H9 (cell line): Measurements from ENCODE around the gene CDK6. TPM values are rescaled to one million over a fixed set of nuclear protein-coding genes. Genes with fewer than 3 reads are reported as not detected.

Source experiments
- DNase-seq: peaks from one replicate; pipeline ENCODE4 v3.0.0-alpha.2; 2017
- H2AFZ ChIP-seq: one replicate; pipeline ENCODE4 v1.6.1; 2013; ENCODE audit warnings: mild to moderate bottlenecking, low read length, control low read depth, moderate library complexity
- H2AK5ac ChIP-seq: 2 replicates; pipeline ENCODE4 v1.6.1; 2013; ENCODE audit warnings: low read length, control low read depth, mixed read lengths; ENCODE audit not compliant: insufficient read length
- H2BK120ac ChIP-seq: one replicate; pipeline ENCODE4 v1.6.1; 2013; ENCODE audit warnings: low read depth, mild to moderate bottlenecking, low read length, control low read depth, inconsistent platforms; ENCODE audit not compliant: poor library complexity, severe bottlenecking
- H2BK12ac ChIP-seq: 2 replicates; pipeline ENCODE4 v1.6.1; 2013; ENCODE audit warnings: low read length, control low read depth, mixed read lengths, low read depth; ENCODE audit not compliant: insufficient read length
- H2BK15ac ChIP-seq: 2 replicates; pipeline ENCODE4 v1.6.1; 2013; ENCODE audit warnings: low read depth, low read length, control low read depth
- H2BK20ac ChIP-seq: one replicate; pipeline ENCODE4 v1.6.1; 2013; ENCODE audit warnings: low read depth, mild to moderate bottlenecking, low read length, control low read depth, inconsistent platforms; ENCODE audit not compliant: poor library complexity, severe bottlenecking
- H2BK5ac ChIP-seq: 2 replicates; pipeline ENCODE4 v1.6.1; 2013; ENCODE audit warnings: low read length, control low read depth, mixed read lengths; ENCODE audit not compliant: insufficient read length
- H3K14ac ChIP-seq: 2 replicates; pipeline ENCODE4 v1.6.1; 2013; ENCODE audit warnings: low read length, control low read depth; ENCODE audit not compliant: insufficient read depth
- H3K18ac ChIP-seq: 2 replicates; pipeline ENCODE4 v1.6.1; 2013; ENCODE audit warnings: low read depth, mild to moderate bottlenecking, mixed read lengths, low read length, control low read depth; ENCODE audit not compliant: insufficient read length
- H3K23ac ChIP-seq: 2 replicates; pipeline ENCODE4 v1.6.1; 2013; ENCODE audit warnings: low read length, control low read depth, mixed read lengths, low read depth; ENCODE audit not compliant: insufficient read length
- H3K23me2 ChIP-seq: 2 replicates; pipeline ENCODE4 v1.6.1; 2013; ENCODE audit warnings: low read depth, mild to moderate bottlenecking, mixed read lengths, low read length, control low read depth; ENCODE audit not compliant: insufficient read length, poor library complexity, severe bottlenecking
- H3K27ac ChIP-seq: 2 replicates; pipeline ENCODE4 v1.5.1; 2013; ENCODE audit warnings: low read length, control low read depth, mixed read lengths, low read depth; ENCODE audit not compliant: insufficient read length
- H3K27me3 ChIP-seq: 2 replicates; pipeline ENCODE4 v1.6.1; 2013; ENCODE audit warnings: low read length, control low read depth, inconsistent platforms; ENCODE audit not compliant: insufficient read depth
- H3K4ac ChIP-seq: 2 replicates; pipeline ENCODE4 v1.6.1; 2013; ENCODE audit warnings: low read depth, mild to moderate bottlenecking, control low read depth, inconsistent platforms, low read length, moderate library complexity
- H3K4me1 ChIP-seq: 2 replicates; pipeline ENCODE4 v1.6.1; 2013; ENCODE audit warnings: low read length, control low read depth, inconsistent platforms; ENCODE audit not compliant: insufficient read depth
- H3K4me2 ChIP-seq: 2 replicates; pipeline ENCODE4 v1.6.1; 2013; ENCODE audit warnings: low read length, control low read depth, mixed read lengths; ENCODE audit not compliant: insufficient read length, insufficient read depth
- H3K56ac ChIP-seq: 2 replicates; pipeline ENCODE4 v1.6.1; 2013; ENCODE audit warnings: low read depth, mild to moderate bottlenecking, mixed read lengths, low read length, control low read depth; ENCODE audit not compliant: insufficient read length
- H3K79me1 ChIP-seq: 2 replicates; pipeline ENCODE4 v1.6.1; 2013; ENCODE audit warnings: low read depth, mild to moderate bottlenecking, moderate library complexity, low read length, control low read depth, inconsistent platforms; ENCODE audit not compliant: insufficient read depth, poor library complexity, severe bottlenecking
- H3K79me2 ChIP-seq: 2 replicates; pipeline ENCODE4 v1.6.1; 2013; ENCODE audit warnings: low read length, control low read depth, inconsistent platforms; ENCODE audit not compliant: insufficient read depth
- H3K9ac ChIP-seq: 2 replicates; pipeline ENCODE4 v1.6.1; 2013; ENCODE audit warnings: low read length, control low read depth, mixed read lengths; ENCODE audit not compliant: insufficient read length; ENCODE audit errors: extremely low read depth
- H3K9me3 ChIP-seq: one replicate; pipeline ENCODE4 v1.6.1; 2013; ENCODE audit warnings: low read depth, low read length, inconsistent platforms; ENCODE audit not compliant: control insufficient read depth
- H3T11ph ChIP-seq: one replicate; pipeline ENCODE4 v1.6.1; 2013; ENCODE audit warnings: mild to moderate bottlenecking, low read length, control low read depth, inconsistent platforms
- H4K20me1 ChIP-seq: one replicate; pipeline ENCODE4 v1.6.1; 2013; ENCODE audit not compliant: control insufficient read depth, insufficient read length, insufficient read depth
- H4K5ac ChIP-seq: 2 replicates; pipeline ENCODE4 v1.6.1; 2013; ENCODE audit warnings: low read depth, mild to moderate bottlenecking, mixed read lengths, low read length, control low read depth; ENCODE audit not compliant: insufficient read length
- H4K8ac ChIP-seq: replicated peaks from 2 replicates; pipeline ENCODE4 v1.6.1; 2013; ENCODE audit warnings: low read length, control low read depth, mixed read lengths, low read depth; ENCODE audit not compliant: insufficient read length
- H4K91ac ChIP-seq: 2 replicates; pipeline ENCODE4 v1.6.1; 2013; ENCODE audit warnings: low read depth, mild to moderate bottlenecking, moderate library complexity, mixed read lengths, low read length, control low read depth; ENCODE audit not compliant: insufficient read length
- H3K27ac Mint-ChIP-seq, 3 experiments: 2 replicates in 2 of 3; 3 replicates in 1 of 3; pipeline ENCODE4 v1.8.0; 2020 to 2021; ENCODE audit warnings: mixed read lengths in 3 of 3, mild to moderate bottlenecking in 1 of 3, moderate library complexity in 1 of 3
- H3K27me3 Mint-ChIP-seq: 2 replicates; pipeline ENCODE4 v1.8.0; 2021; ENCODE audit warnings: low read depth, mild to moderate bottlenecking, moderate library complexity, mixed read lengths
- H3K36me3 Mint-ChIP-seq, 3 experiments: 2 replicates in 2 of 3; 3 replicates in 1 of 3; pipeline ENCODE4 v1.8.0; 2020 to 2021; ENCODE audit warnings: low read depth in 3 of 3, mixed read lengths in 3 of 3; ENCODE audit not compliant: insufficient read depth in 1 of 3
- H3K4me1 Mint-ChIP-seq, 2 experiments: 2 replicates each; pipeline ENCODE4 v1.8.0; 2020; ENCODE audit warnings: mixed read lengths in 2 of 2
- H3K4me3 Mint-ChIP-seq, 2 experiments: 2 replicates in 1 of 2; 3 replicates in 1 of 2; pipeline ENCODE4 v1.8.0; 2020 to 2021; ENCODE audit warnings: mild to moderate bottlenecking in 2 of 2, mixed read lengths in 2 of 2, moderate library complexity in 1 of 2
- H3K9me3 Mint-ChIP-seq, 2 experiments: 2 replicates in 1 of 2; 3 replicates in 1 of 2; pipeline ENCODE4 v1.8.0; 2020; ENCODE audit warnings: mild to moderate bottlenecking in 2 of 2, mixed read lengths in 2 of 2, moderate library complexity in 1 of 2
- WGBS: extraction: QIAGEN DNeasy Blood & Tissue Kit; methylation state at CpG from one replicate; pipeline ENCODE4 v1.1.7; 2013; ENCODE audit warnings: missing lambda C conversion rate, low lambda C conversion rate, mixed read lengths; ENCODE audit not compliant: insufficient read length; ENCODE audit errors: extremely low coverage; 5-methylcytosine and 5-hydroxymethylcytosine counted together
- total RNA-seq: library from RNA; stranded (reverse); gene quantifications from 2 replicates; pipeline ENCODE4 v1.2.1, GENCODE V29; 2021
- TF ChIP-seq, protein P1 (sequence below): fragments of 200-600 bp; sonication (generic); conservative IDR thresholded peaks from 3 replicates; pipeline ENCODE4 v1.8.0; 2021; ENCODE audit warnings: antibody characterized with exemption, mild to moderate bottlenecking

CDK6 gene
- total RNA-seq, 1 experiment from 2014 or later: 30.0 TPM

GRCh38 chr7:92702535-92702934 lies 133.8 kb downstream of the CDK6 start:
- H3K14ac ChIP-seq: no peak overlapping the region
- no peak overlapping the region for H4K5ac ChIP-seq
- no peak overlapping the region for H2BK5ac ChIP-seq
- H3K36me3 Mint-ChIP-seq: peaks cover 6 to 9% (median 7%) of the 10 kb centered on the region in 3 experiments
- no peak overlapping the region for H2AFZ ChIP-seq
- no peak overlapping the region for H3K9ac ChIP-seq
- H3K79me2 ChIP-seq: no peaks in the 10 kb centered on the region
- no peaks in the 10 kb centered on the region for H3K79me1 ChIP-seq
- no peak for DNase-seq
- H4K8ac ChIP-seq: no peak overlapping the region
- H2BK12ac ChIP-seq: no peak overlapping the region
- no peak overlapping the region for H4K91ac ChIP-seq
- peaks cover 2 to 8% of the 10 kb centered on the region in 2 experiments; a peak in 1 of 4 replicates for H3K4me1 Mint-ChIP-seq
- H2AK5ac ChIP-seq: no peak overlapping the region
- H2BK120ac ChIP-seq: no peak overlapping the region
- no peaks in the 10 kb centered on the region for H3K27me3 Mint-ChIP-seq
- no peak overlapping the region for H3K4ac ChIP-seq
- no peak overlapping the region for H3K27ac ChIP-seq
- no peaks in the 10 kb centered on the region for H3K4me1 ChIP-seq
- H3K56ac ChIP-seq: no peak overlapping the region
- H4K20me1 ChIP-seq: no peaks in the 10 kb centered on the region
- H3K9me3 ChIP-seq: no peaks in the 10 kb centered on the region
- H3K9me3 Mint-ChIP-seq: peaks cover 3 to 7% of the 10 kb centered on the region in 2 experiments; a peak in 3 of 5 replicates
- no peak overlapping the region for H3K4me3 Mint-ChIP-seq
- no peak overlapping the region for H2BK20ac ChIP-seq
- no peak overlapping the region for H3K4me2 ChIP-seq
- H3K27me3 ChIP-seq: no peaks in the 10 kb centered on the region
- no peak overlapping the region for H3T11ph ChIP-seq
- TF ChIP-seq, protein P1, sequence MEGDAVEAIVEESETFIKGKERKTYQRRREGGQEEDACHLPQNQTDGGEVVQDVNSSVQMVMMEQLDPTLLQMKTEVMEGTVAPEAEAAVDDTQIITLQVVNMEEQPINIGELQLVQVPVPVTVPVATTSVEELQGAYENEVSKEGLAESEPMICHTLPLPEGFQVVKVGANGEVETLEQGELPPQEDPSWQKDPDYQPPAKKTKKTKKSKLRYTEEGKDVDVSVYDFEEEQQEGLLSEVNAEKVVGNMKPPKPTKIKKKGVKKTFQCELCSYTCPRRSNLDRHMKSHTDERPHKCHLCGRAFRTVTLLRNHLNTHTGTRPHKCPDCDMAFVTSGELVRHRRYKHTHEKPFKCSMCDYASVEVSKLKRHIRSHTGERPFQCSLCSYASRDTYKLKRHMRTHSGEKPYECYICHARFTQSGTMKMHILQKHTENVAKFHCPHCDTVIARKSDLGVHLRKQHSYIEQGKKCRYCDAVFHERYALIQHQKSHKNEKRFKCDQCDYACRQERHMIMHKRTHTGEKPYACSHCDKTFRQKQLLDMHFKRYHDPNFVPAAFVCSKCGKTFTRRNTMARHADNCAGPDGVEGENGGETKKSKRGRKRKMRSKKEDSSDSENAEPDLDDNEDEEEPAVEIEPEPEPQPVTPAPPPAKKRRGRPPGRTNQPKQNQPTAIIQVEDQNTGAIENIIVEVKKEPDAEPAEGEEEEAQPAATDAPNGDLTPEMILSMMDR: no peak
- H3K18ac ChIP-seq: no peak overlapping the region
- no CpG with 5 or more reads among the region's 1 CpG for WGBS
- no peak overlapping the region for H2BK15ac ChIP-seq
- H3K23me2 ChIP-seq: no peaks in the 10 kb centered on the region
- H3K27ac Mint-ChIP-seq: no peak overlapping the region
- no peak overlapping the region for H3K23ac ChIP-seq
